ENCODE data around the gene CCNF.
A peak's percentile ranks its signal among the peaks of the same experiment; 100 is the strongest.
"Not testable (repeated sequence)": the region's sequence is repeated elsewhere in the genome, so short reads cannot be mapped to it uniquely, and the experiment has no call there.

Gene CCNF

GRCh38 chr16:2428051-2428783 lies 1.0 kb upstream of the CCNF start:
- DNase-seq (ENCODE audit: low read depth): peak; percentile 44

GRCh38 chr16:2428784-2429033 lies 538 bp upstream of the CCNF start:
- DNase-seq (ENCODE audit: low read depth): no peak

GRCh38 chr16:2429771-2430663 lies 770 bp downstream of the CCNF start:
- peak; percentile 45 for DNase-seq (ENCODE audit: low read depth)

GRCh38 chr16:2432286-2432685 lies 3.0 kb downstream of the CCNF start:
- no peak for DNase-seq (ENCODE audit: low read depth)

GRCh38 chr16:2432801-2433505 lies 3.7 kb downstream of the CCNF start:
- peak; percentile 29 for DNase-seq (ENCODE audit: low read depth)

- DNase-seq (ENCODE audit: low read depth): not testable (repeated sequence)
These were observed 6.0 kb downstream of the CCNF start for GRCh38 chr16:2435236-2435635.

GRCh38 chr16:2436110-2436509 lies 6.9 kb downstream of the CCNF start:
- DNase-seq (ENCODE audit: low read depth): no peak

- no peak for DNase-seq (ENCODE audit: low read depth)
These were observed 8.0 kb downstream of the CCNF start for GRCh38 chr16:2437032-2437790.

- no peak for DNase-seq (ENCODE audit: low read depth)
These were observed 8.9 kb downstream of the CCNF start for GRCh38 chr16:2438121-2438520.

- no peak for DNase-seq (ENCODE audit: low read depth)
These were observed 10.4 kb downstream of the CCNF start for GRCh38 chr16:2439598-2439997.

GRCh38 chr16:2441143-2441804 lies 12.0 kb downstream of the CCNF start:
- not testable (repeated sequence) for DNase-seq (ENCODE audit: low read depth)

GRCh38 chr16:2443555-2443954 lies 14.3 kb downstream of the CCNF start:
- no peak for DNase-seq (ENCODE audit: low read depth)

- peak; percentile 70 for DNase-seq (ENCODE audit: low read depth)
These were observed 18.8 kb downstream of the CCNF start for GRCh38 chr16:2447920-2448583.

- DNase-seq (ENCODE audit: low read depth): no peak
These were observed 19.9 kb downstream of the CCNF start for GRCh38 chr16:2449118-2449517.

- DNase-seq (ENCODE audit: low read depth): no peak
These were observed 21.3 kb downstream of the CCNF start for GRCh38 chr16:2450535-2450934.

- no peak for DNase-seq (ENCODE audit: low read depth)
These were observed 21.7 kb downstream of the CCNF start for GRCh38 chr16:2450975-2451381.

- no peak for DNase-seq (ENCODE audit: low read depth)
These were observed 22.6 kb downstream of the CCNF start for GRCh38 chr16:2451851-2452320.

GRCh38 chr16:2452650-2453049 lies 23.4 kb downstream of the CCNF start:
- DNase-seq (ENCODE audit: low read depth): no peak

- DNase-seq (ENCODE audit: low read depth): no peak
These were observed 26.0 kb downstream of the CCNF start for GRCh38 chr16:2455081-2455845.

- DNase-seq (ENCODE audit: low read depth): no peak
These were observed 27.4 kb downstream of the CCNF start for GRCh38 chr16:2456551-2457153.

Data from ELR (cell line).